T-helper 2 cell treated with Interferon-gamma antibody and Interleukin-4, amounts not matched to agents 100 ng/mL and 5 ng/mL, for 36 hours (primary cell): Measurements from ENCODE around the gene ISG15. TPM values are rescaled to one million over a fixed set of nuclear protein-coding genes. Genes with fewer than 3 reads are reported as not detected.
"Not testable (repeated sequence)": the region's sequence is repeated elsewhere in the genome, so short reads cannot be mapped to it uniquely, and the experiment has no call there.

Source experiments
- intact Hi-C: fragments of 100-400 bp; cut with micrococcal nuclease; formaldehyde crosslinking; loops from one replicate; pipeline ENCODE4 v1.15.1; 2023
- total RNA-seq: library from RNA; stranded (reverse); gene quantifications from 2 replicates; pipeline ENCODE4 v1.2.3, GENCODE V29; 2022

ISG15 gene
- total RNA-seq, 1 donor from 2014 or later = 102 TPM

DNA sequence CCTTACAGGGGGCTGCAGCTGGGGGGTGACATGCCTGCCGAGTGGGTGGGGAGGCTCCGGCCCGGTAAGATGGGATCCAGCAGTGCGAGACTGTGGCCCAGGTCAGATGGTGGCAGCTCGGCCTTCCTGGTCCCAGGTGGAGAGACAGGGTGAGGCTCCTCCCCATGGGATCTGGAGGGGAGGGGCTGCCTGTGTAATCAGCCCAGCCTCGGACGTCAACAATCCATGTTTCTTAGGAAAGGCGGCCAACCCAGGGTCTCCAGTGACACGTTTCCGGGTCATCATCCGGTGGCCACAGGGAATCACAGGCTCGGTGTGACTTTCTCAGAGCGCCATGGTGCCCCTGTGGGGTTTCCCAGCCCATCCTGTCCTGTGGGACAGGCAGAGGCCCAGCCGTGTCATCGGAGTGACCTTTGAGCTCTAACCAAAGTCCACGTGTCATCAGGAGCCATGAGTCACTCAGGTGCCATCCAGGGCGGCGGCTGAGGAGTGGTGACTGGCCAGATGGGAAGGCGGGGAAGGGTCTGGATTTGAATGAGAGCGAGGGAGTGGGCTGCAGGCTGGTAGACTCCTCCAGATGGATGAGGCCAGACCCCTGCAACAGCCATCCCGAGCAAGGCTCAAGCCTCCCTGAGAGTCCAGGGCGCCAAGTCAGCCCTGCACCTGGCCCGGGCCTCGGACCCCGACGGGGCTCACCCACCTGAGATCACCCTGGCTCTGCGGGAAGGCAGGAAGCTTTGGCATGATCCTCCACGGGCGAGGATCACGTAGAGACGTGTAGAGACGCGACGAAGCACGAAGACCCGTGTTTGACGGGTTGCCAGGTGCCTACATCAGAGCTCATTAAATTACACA, 6.8 kb upstream of the ISG15 start:
- intact Hi-C loops = no loop called here

DNA sequence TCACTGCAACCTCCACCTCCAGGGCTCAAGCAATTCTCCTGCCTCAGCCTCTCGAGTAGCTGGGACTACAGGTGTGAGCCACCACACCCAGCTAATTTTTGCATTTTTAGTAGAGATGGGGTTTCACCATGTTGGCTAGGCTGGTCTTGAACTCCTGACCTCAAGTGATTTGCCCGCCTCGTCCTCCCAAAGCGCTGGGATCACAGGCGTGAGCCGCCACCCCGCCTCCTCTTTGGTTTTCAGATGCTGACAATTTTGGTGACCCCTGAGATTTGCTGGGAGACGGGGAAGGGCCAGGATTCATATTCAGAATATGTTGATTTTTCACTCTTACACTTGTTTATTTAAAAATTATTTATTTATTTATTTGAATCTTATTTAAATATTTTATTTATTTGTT, 3.2 kb upstream of the ISG15 start:
- intact Hi-C loops = not testable (repeated sequence)

DNA sequence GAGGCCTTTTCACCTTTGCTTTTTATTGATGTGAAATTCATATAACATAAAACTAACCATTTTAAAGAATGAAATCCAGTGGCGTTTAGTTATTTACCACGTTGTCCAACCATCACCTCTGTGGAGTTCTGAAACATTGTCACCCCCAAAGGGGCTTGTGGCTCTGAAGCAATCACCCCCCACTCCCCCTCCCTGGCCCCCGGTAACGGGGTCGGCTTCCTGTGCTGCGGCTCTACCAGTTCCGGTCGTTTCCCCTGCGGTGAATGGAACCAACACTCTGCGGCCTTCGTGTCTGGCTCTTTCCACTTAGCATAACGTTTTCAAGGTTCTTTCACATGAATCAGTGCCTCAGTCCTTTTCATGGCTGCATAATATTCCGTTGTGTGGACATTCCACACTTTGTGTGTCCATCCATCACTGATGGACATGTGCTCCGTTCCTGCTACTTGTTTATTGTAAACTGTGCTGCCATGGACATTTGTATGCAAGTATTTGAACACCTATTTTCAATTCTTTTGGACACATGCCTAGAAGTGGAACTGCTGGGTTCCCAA, 1.8 kb upstream of the ISG15 start:
- intact Hi-C loops = no loop called here

DNA sequence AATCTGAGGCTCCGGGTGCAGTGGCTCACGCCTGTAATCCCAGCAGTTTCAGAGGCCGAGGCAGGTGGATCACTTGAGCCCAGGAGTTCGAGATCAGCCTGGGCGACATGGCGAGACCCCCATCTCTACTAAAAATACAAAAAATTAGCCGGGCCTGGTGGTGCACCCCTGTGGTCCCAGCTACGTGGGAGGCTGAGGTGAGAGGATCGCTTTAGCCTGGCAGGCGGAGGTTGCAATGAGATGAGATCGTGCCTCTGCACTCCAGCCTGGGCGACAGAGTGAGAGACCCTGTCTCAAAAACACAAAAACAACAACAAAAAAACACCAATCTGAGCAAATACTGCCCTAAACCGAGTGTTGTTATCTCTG, 577 bp upstream of the ISG15 start:
- intact Hi-C loops = loop anchor here (1.0 to 2.0 kb wide), 2 partner anchors 56 to 104 kb away; partner anchors contain the start of gene C1orf159

DNA sequence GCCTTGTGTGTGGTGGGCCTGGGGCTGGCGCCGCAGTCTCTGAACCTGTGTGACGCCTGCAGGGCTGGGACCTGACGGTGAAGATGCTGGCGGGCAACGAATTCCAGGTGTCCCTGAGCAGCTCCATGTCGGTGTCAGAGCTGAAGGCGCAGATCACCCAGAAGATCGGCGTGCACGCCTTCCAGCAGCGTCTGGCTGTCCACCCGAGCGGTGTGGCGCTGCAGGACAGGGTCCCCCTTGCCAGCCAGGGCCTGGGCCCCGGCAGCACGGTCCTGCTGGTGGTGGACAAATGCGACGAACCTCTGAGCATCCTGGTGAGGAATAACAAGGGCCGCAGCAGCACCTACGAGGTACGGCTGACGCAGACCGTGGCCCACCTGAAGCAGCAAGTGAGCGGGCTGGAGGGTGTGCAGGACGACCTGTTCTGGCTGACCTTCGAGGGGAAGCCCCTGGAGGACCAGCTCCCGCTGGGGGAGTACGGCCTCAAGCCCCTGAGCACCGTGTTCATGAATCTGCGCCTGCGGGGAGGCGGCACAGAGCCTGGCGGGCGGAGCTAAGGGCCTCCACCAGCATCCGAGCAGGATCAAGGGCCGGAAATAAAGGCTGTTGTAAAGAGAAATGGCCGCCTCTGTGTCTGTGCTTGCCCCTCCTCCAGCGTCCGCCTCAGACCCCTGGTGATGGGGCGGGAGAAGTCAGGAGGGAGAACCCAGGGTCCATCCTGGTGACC, 788 bp downstream of the ISG15 start:
- intact Hi-C loops = loop anchor here (1.0 to 2.0 kb wide), 2 partner anchors 55 to 102 kb away; partner anchors contain the start of gene C1orf159

DNA sequence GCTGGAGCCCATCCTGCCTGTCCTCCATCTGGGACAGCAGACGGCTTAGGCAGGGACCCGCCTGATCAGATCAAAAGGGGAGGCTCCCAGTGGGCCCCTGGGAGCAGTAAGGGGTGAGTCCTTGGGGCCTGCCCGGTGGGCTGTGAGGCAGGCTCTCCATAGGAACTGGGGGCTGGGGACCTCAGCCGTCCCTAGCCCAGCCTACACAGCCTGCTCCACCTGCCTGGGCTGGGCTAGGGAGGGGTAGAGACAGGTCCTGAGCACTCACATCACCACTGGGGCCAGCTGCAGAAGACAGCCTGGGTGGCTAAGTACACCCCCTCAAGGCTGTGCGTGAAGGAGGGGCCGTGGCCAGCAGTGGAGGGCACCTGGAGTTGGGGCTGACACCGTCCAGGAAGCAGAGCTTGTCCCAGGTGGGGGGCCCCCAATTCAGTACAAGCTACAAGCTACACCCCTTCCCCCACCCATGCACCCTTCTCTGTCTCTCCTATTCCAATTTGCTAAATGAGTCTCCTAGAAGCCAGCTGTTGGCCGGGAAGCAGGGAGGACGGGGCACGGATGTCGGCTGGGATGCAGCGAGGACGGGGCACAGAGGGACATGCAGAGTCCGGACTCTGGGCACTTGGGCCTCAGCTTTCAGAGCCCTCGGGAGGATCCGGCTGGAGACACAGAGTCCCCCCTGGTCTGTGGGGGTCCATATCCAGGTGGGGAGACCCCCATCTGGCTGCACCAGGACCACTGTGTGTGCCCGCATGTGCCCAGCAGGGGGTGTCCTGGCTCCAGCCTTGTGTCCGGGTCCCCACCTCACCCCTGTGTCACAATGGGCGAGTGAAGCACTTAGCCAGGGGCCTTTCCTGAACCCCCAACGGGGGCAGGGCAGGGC, 1.7 kb downstream of the ISG15 start:
- intact Hi-C loops = no loop called here

DNA sequence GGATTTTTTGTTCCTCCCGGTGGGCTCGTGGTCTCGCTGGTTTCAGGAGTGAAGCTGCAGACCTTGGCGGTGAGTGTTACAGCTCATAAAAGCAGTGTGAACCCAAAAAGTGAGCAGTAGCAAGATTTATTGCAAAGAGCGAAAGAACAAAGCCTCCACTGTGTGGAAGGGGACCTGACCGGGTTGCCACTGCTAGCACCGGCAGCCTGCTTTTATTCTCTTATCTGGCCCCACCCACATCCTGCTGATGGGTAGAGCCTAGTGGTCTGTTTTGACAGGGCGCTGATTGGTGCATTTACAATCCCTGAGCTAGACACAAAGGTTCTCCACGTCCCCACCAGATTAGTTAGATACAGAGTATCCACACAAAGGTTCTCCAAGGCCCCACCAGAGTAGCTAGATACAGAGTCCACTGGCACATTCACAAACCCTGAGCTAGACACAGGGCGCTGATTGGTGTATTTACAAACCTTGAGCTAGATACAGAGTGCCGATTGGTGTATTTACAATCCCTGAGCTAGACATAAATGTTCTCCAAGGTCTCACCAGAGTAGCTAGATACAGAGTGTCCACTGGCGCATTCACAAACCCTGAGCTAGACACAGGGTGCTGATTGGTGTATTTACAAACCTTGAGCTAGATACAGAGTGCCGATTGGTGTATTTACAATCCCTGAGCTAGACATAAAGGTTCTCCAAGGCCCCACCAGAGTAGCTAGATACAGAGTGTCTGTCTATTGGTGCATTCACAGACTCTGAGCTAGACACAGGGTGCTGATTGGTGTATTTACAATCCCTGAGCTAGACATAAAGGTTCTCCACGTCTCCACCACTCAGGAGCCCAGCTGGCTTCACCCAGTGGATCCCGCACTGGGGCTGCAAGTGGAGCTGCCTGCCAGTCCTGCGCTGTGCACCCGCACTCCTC, 4.4 kb downstream of the ISG15 start:
- intact Hi-C loops = not testable (repeated sequence)

DNA sequence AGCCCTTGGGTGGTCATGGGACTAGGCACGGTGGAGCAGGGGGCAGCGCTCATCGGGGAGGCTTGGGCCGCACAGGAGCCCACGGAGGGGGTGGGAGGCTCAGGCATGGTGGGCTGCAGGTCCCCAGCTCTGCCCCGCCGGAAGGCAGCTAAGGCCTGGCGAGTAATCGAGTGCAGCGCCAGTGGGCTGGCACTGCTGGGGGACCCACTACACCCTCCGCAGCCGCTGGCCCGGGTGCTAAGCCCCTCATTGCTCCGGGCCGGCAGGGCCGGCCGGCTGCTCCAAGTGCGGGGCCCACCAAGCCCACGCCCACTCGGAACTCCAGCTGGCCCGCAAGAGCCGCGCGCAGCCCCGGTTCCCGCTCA, 5.0 kb downstream of the ISG15 start:
- intact Hi-C loops = not testable (repeated sequence)

DNA sequence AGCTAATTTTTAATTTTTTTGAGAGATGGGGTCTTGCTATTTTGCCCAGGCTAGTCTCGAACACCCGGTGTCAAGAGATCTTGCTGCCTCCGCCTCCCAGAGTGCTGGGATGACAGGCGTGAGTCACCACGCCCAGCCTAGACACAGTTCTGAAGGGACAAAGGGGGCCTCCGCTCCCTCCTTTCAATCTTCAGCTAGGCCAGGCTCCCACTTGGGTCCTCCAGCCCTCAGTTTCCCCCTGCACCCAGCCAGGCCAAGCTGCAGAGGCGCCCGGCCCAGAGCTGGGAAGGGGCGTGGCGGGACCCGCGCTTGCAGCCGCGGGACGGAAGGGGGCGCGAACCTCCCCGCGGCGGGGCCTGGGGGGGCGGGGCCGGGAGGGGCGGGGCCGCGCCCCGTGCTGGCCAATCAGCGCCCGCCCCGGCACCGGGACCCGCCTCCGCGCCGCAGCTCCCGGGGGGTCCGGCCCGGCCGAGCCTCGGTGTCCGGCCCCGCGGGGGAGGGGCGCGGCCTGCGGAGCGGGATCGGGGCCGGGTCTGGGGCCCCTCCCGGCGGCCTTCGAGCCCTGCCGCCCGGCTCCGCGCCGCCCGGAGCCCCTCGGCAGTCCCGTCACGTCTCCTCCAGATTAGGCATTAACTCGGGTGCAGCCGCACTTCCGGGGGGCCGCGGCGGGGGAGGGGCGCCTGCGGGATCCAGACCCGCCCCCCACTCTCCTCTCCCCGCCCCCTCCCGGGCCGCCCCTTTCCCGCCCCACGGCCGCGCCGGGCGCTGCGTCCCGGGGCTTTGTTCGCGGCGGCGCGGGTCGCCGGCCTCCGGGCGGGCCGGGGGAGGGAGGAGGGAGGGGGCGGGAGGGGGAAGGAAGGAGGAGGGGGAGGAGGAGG, 6.1 kb downstream of the ISG15 start:
- intact Hi-C loops = loop anchor here (1.0 kb wide), 1 partner anchor 14 kb away; no protein-coding TSS in a partner anchor

DNA sequence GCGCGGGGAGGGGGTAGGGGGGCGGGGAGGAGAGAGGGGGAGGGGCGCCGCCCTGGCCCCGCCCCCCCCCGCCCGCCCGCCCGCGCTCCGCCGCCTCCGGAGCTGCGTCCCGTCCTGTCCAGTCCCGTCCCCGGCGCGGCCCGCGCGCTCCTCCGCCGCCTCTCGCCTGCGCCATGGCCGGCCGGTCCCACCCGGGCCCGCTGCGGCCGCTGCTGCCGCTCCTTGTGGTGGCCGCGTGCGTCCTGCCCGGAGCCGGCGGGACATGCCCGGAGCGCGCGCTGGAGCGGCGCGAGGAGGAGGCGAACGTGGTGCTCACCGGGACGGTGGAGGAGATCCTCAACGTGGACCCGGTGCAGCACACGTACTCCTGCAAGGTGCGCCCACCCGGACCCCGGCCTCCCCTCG, 6.7 kb downstream of the ISG15 start, which contains the start of gene AGRN:
TSS of gene AGRN (plus strand) at position 121 of the 405 bp plus-strand sequence. CDS start at position 174, 53 bp downstream.
- intact Hi-C loops = loop anchor here (1.0 to 5.0 kb wide), 2 partner anchors 13 to 37 kb away; no protein-coding TSS in a partner anchor

DNA sequence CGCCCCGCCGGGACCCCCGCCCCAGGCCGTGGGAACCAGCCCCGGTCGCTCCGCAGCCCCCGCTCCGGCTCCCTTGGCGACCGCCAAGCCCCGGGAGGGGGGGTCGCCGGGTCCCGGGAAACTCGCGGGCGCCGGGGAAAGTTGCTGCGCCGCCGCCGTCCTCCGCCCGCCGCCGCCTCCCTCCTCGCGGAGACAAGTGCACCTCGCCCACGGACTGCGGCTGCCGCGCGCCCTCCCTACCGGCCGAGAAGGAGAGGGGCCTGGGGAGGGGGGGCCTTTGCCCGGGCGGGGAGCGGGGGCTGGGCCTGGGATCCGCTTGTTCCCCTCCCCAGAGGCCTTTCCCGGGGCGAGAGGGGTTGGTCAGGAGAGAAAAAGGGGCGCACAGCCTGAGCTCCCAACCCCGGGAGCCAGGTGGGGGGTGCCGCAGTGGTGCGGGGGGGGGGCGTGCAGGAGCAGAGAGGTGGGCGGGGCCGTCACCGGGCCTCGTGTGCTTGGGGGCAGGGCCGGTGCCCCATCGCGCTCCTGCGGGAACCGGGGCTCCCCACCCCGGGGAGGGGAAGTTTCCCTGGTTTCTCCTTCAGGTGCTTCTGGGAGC, 7.2 kb downstream of the ISG15 start:
- intact Hi-C loops = loop anchor here (5.0 kb wide), 1 partner anchor 37 kb away; no protein-coding TSS in a partner anchor

DNA sequence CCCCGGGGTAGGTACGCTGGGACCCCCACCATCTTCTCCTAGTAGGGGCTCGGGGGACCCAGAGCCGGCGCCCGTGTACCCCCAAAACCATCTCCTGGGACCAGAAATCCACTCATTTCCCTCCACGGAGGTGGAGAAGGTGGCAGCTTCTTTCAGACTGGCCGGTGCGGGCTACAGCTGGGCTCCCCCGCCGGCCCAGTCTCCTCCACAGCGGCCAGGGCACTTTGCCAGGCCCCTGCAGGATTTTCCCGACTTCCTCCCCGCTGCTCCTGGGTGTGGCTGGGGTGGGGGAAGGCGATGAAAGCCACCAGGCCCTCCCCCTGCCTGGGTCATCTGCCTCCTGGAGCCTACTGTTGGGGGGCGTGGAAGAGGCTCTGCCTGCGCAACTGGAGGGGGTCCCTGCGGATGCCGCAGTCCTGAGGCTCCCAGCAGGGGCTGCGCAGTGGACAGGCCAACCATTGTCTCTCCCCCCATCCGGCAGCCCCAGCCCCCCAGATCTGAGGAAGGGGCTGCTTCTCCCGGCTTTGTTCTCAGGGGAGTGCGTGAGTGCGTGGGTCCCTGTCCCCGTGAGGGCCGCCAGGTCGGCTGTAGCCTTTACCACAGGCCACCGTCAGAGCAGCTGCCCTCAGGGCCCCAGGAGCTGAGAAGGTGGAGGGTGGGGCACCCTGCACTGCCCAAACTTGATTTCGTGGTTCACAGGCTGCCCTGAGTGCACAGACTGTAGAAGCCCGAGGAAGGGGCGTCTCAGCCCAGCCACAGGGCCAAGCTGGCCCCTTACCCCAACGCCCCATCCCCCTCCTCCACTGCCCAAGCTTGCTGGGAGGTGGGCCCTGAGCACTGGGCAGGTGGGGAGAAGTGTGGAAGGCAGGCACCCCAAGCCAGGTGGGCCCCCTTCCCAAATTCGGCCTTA, 8.0 kb downstream of the ISG15 start:
- intact Hi-C loops = loop anchor here (5.0 kb wide), 1 partner anchor 36 kb away; no protein-coding TSS in a partner anchor

DNA sequence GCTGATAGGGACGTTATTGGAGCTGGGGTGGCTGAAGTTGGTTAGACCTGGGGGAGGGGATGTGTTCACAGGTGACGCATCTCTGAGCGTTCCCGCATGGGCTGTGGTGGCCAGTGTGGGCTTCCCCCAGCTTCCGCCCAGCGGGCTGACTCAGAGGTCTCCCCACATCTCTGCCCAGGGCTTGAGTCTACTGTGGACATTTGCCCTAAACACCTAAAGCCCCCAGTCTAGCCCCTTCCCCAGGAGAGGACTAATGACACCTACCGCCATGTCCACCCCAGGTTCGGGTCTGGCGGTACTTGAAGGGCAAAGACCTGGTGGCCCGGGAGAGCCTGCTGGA, 8.6 kb downstream of the ISG15 start:
- intact Hi-C loops = loop anchor here (5.0 kb wide), 1 partner anchor 35 kb away; no protein-coding TSS in a partner anchor

DNA sequence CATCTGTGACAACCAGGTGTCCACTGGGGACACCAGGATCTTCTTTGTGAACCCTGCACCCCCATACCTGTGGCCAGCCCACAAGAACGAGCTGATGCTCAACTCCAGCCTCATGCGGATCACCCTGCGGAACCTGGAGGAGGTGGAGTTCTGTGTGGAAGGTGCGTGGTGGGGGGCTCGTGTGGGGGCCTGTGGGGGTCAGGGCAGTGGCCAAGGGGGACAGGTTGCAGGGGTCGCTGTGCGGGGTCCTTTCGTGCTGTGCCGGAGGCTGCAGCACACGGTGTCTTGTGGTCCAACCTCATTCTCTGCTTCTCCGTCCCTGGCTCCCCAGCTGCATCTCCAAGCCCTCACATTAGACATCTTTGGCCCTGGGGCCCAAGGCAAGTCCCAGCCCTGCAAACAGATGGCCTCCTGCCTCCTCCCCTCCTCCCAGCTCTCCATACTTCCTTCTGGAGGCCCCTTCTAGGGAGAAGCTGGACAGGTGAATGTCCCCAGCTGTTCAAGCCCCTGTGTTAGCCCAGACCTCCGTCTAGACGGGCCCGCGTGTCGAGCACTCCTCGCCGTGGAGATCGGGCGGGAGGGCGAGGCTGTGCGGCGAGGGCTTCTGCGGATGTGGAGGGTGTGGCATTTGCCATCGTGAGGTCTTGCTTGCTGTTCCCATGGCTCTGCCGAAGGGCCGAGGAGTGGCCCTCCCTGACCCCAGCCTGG, 9.2 kb downstream of the ISG15 start:
- intact Hi-C loops = loop anchor here (5.0 kb wide), 1 partner anchor 35 kb away; no protein-coding TSS in a partner anchor

DNA sequence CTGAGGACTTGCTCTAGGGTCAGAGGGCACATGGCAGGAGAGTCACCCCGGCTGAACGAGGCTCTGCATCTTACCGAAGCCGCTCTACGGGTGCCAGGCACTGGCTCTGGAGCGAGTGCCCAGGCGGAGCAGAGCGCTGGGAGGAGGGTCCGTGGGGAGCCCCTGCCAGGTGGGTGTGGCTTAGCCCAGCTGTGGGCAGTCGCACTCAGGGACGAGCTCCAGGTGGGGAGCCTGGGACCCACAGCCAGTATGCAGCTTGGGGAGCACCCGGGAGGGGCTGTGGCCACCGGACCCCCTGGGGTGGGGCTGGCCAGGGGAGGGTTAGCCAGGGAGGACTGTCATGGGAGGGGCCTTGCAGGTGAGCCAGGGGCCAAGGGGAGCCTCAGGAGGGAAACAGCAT, 10.4 kb downstream of the ISG15 start:
- intact Hi-C loops = loop anchor here (5.0 kb wide), 1 partner anchor 34 kb away; no protein-coding TSS in a partner anchor

DNA sequence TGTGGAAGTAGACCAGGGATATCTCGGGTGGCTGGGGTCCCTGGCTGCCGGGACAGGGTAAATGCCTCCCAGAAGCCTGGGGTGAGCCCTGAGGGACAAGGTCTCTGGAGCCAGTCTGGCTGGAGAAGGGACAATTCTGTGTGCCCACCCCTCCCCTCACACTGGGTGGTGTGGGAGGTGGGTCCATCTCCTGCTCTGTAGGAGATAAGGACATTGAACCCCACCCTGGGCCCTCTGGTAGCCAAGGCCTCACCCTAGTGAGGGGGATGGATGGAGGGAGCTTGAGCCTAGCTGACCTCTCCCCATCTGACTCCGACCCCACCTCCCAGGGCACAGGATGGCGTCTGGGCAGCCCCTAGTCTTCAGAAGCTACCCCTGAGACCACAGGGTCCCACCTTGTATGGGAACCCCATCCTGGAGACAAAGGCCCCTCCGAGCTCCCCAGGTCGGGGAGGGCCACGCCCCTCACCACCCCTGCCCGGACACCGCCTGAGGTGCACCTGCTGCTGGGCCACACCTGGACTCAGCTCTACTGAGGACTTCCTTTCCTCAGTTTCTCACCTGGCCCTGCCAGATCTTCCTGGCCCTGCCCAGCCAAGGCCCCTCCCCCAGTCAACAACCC, 11.0 kb downstream of the ISG15 start:
- intact Hi-C loops = loop anchor here (5.0 kb wide), 1 partner anchor 33 kb away; no protein-coding TSS in a partner anchor
